ENCODE data around the gene TBX20. TPM values are rescaled to one million over a fixed set of nuclear protein-coding genes. Genes with fewer than 3 reads are reported as not detected.

The TBX20 gene
- total RNA-seq, 2 experiments from 2014 or later: 0.17 TPM; not detected in 1

Other genes starting within 250 kb of the TBX20 start
- 1 to 10 TPM; 6.0 to 7.2 TPM for gene DPY19L1, start 216.6 kb downstream of the TBX20 start, total RNA-seq